HepG2 (cell line): ENCODE data around the gene ZNF554. TPM values are rescaled to one million over a fixed set of nuclear protein-coding genes. Genes with fewer than 3 reads are reported as not detected.

ENCODE experiments used
- BRD4 ChIP-seq: sonication (generic); formaldehyde crosslinking; IDR thresholded peaks from 2 replicates; pipeline ENCODE4 v1.4.0; 2020; ENCODE audit warnings: missing genetic modification reagents
- HES4 ChIP-seq: sonication (generic); formaldehyde crosslinking; IDR thresholded peaks from 2 replicates; pipeline ENCODE4 v1.9.0; 2021; ENCODE audit warnings: mild to moderate bottlenecking, missing genetic modification reagents, borderline replicate concordance
- IRF2 ChIP-seq: IDR thresholded peaks from 2 replicates; pipeline ENCODE4 v1.6.1; 2018; ENCODE audit warnings: missing genetic modification reagents, missing compliant biosample characterization
- ISL2 ChIP-seq: sonication (generic); formaldehyde crosslinking; IDR thresholded peaks from 2 replicates; pipeline ENCODE4 v1.5.0; 2020; ENCODE audit warnings: missing genetic modification reagents
- KLF6 ChIP-seq: IDR thresholded peaks from 2 replicates; pipeline ENCODE4 v1.8.0; 2016; ENCODE audit warnings: missing biosample characterization, missing genetic modification reagents
- MAFK ChIP-seq, 2 experiments: IDR thresholded peaks in 1 of 2; conservative IDR thresholded peaks in 1 of 2; 2 replicates each; pipeline ENCODE4 v1.6.1; 2011; ENCODE audit warnings: improper control_type of control experiment in 2 of 2, low read length in 2 of 2
- NPAS2 ChIP-seq: sonication (generic); formaldehyde crosslinking; IDR thresholded peaks from 2 replicates; pipeline ENCODE4 v1.8.0; 2022; ENCODE audit warnings: mild to moderate bottlenecking, missing genetic modification reagents, borderline replicate concordance
- SIN3B ChIP-seq: fragments of 150-350 bp; IDR thresholded peaks from 2 replicates; pipeline ENCODE4 v1.6.1; 2014; ENCODE audit warnings: low read length
- TSC22D2 ChIP-seq: sonication (generic); formaldehyde crosslinking; IDR thresholded peaks from 2 replicates; pipeline ENCODE4 v1.5.1; 2020; ENCODE audit warnings: missing genetic modification reagents, mild to moderate bottlenecking, borderline replicate concordance
- polyA plus RNA-seq, 8 experiments: library from polyadenylated mRNA; depleted of rRNA in 3 of 8; stranded (reverse) in 7 of 8; unstranded in 1 of 8; fragments of >200 nt; fragmentation: Illumina TruSeq in 4 of 8; extraction: Trizol in 4 of 8; gene quantifications; 2 replicates each; pipeline versions ENCODE4 v1.2.1 to v1.2.3, GENCODE V29; 2011 to 2016; ENCODE audit warnings: low read depth in 4 of 8, missing spikeins in 1 of 8, mixed read lengths in 1 of 8; ENCODE audit not compliant: insufficient read depth in 1 of 8
- total RNA-seq, 5 experiments: library from RNA; depleted of rRNA; stranded (reverse); fragments of >200 nt; fragmentation: Illumina TruSeq; extraction: Trizol; gene quantifications; 2 replicates each; pipeline ENCODE4 v1.2.3, GENCODE V29; 2016; ENCODE audit warnings: low read depth in 1 of 5
- TF ChIP-seq, protein P1 (sequence below), 2 experiments: fragments of 450-650 bp in 1 of 2; sonication (generic) in 1 of 2; formaldehyde crosslinking in 1 of 2; IDR thresholded peaks; 2 replicates each; pipeline versions ENCODE4 v1.6.1 to v1.8.0; 2016 to 2022; ENCODE audit warnings: antibody characterized with exemption in 1 of 2, mild to moderate bottlenecking in 1 of 2, missing genetic modification reagents in 1 of 2
- TF ChIP-seq, protein P2 (sequence below): sonication (generic); formaldehyde crosslinking; IDR thresholded peaks from 2 replicates; pipeline ENCODE4 v1.4.0; 2020; ENCODE audit warnings: missing genetic modification reagents
- TF ChIP-seq, protein P3 (sequence below): IDR thresholded peaks from 2 replicates; pipeline ENCODE4 v1.6.1; 2012; ENCODE audit warnings: low read depth, low read length, improper control_type of control experiment
- TF ChIP-seq, protein P4 (sequence below): sonication (generic); formaldehyde crosslinking; IDR thresholded peaks from 2 replicates; pipeline ENCODE4 v1.4.0; 2020; ENCODE audit warnings: mild to moderate bottlenecking, missing genetic modification reagents

Gene ZNF554
- total and polyA plus RNA-seq, 2 of the 13 experiments (the other 11 are each of a cell fraction or from before 2014, with no cell fraction given): 2.2 to 2.7 TPM

DNA sequence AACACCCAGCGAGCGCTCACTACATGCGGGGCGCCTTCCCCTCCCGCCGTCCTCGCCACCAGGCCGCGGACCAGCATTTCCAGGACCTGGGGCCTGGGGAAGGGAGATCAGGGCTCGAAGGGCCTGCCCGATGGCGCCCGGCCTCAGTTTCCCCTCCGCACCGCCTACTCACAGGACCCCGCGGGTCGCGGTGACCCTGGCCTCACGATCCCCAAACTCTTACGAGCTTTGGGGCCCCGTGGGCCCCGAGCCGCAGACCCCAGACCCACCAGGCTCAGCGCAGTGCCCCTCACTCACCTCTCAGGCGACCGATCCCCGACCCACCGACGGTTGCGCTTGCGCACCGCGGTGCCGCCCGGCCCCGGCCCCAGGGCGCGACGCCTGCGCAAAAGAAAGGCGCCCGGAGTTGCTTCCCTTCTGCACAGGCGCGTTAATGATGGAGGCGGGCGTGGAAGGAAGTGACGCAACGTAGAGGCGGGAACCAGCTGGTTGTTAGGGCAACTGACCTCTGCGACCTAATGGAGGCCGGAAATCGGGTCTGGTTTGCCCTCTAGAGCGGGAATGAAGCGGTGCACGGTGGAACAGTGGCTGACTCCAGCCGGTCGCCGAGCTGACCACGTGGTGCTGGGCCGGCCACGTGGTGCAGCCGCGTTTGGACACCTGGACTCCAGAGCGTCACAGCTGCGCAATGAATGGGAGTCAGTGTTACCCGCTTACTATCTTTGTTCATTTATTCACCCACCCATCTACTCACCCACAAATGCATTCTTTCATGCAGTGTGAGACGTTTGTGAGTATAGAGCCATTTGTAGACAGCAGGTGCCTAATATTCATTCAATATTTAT is 36.5 kb upstream of the ZNF554 start, which contains the start of gene SGTA (continued):
- TF ChIP-seq, protein P1, sequence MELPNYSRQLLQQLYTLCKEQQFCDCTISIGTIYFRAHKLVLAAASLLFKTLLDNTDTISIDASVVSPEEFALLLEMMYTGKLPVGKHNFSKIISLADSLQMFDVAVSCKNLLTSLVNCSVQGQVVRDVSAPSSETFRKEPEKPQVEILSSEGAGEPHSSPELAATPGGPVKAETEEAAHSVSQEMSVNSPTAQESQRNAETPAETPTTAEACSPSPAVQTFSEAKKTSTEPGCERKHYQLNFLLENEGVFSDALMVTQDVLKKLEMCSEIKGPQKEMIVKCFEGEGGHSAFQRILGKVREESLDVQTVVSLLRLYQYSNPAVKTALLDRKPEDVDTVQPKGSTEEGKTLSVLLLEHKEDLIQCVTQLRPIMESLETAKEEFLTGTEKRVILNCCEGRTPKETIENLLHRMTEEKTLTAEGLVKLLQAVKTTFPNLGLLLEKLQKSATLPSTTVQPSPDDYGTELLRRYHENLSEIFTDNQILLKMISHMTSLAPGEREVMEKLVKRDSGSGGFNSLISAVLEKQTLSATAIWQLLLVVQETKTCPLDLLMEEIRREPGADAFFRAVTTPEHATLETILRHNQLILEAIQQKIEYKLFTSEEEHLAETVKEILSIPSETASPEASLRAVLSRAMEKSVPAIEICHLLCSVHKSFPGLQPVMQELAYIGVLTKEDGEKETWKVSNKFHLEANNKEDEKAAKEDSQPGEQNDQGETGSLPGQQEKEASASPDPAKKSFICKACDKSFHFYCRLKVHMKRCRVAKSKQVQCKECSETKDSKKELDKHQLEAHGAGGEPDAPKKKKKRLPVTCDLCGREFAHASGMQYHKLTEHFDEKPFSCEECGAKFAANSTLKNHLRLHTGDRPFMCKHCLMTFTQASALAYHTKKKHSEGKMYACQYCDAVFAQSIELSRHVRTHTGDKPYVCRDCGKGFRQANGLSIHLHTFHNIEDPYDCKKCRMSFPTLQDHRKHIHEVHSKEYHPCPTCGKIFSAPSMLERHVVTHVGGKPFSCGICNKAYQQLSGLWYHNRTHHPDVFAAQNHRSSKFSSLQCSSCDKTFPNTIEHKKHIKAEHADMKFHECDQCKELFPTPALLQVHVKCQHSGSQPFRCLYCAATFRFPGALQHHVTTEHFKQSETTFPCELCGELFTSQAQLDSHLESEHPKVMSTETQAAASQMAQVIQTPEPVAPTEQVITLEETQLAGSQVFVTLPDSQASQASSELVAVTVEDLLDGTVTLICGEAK (IDR thresholded peaks at IDR 0.05): peak; percentile 67
- TF ChIP-seq, protein P1 (CRISPR knock-in tag; IDR thresholded peaks at IDR 0.05): peak; percentile 95
- TF ChIP-seq, protein P2, sequence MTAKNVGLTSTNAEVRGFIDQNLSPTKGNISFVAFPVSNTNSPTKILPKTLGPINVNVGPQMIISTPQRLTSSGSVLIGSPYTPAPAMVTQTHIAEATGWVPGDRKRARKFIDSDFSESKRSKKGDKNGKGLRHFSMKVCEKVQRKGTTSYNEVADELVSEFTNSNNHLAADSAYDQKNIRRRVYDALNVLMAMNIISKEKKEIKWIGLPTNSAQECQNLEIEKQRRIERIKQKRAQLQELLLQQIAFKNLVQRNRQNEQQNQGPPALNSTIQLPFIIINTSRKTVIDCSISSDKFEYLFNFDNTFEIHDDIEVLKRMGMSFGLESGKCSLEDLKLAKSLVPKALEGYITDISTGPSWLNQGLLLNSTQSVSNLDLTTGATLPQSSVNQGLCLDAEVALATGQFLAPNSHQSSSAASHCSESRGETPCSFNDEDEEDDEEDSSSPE (CRISPR knock-in tag): peak; percentile 99
- TF ChIP-seq TSC22D2 (CRISPR knock-in tag) (peak; percentile 85; the same call in 1 of the 2 replicates), HES4 (CRISPR knock-in tag) (peak; percentile 92; the same call in 1 of the 2 replicates), BRD4 (CRISPR knock-in tag) (peak; percentile 76; the same call in 1 of the 2 replicates), IRF2 (CRISPR knock-in tag) (peak; percentile 89), KLF6 (peak; percentile 93), MAFK (conservative IDR thresholded peaks at IDR 0.05 in 1 of 2, IDR thresholded peaks at IDR 0.05 in 1 of 2; ENCODE audit: low read length in 2 of 2) (no peak), NPAS2 (CRISPR knock-in tag) (no peak), ISL2 (CRISPR knock-in tag) (peak; percentile 80), SIN3B (peak; percentile 56; the same call in 1 of the 2 replicates)
- TF ChIP-seq, protein P3, sequence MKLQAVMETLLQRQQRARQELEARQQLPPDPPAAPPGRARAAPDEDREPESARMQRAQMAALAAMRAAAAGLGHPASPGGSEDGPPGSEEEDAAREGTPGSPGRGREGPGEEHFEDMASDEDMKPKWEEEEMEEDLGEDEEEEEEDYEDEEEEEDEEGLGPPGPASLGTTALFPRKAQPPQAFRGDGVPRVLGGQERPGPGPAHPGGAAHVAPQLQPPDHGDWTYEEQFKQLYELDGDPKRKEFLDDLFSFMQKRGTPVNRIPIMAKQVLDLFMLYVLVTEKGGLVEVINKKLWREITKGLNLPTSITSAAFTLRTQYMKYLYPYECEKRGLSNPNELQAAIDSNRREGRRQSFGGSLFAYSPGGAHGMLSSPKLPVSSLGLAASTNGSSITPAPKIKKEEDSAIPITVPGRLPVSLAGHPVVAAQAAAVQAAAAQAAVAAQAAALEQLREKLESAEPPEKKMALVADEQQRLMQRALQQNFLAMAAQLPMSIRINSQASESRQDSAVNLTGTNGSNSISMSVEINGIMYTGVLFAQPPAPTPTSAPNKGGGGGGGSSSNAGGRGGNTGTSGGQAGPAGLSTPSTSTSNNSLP: peak; percentile 54; the same call in 1 of the 2 replicates
- TF ChIP-seq, protein P4, sequence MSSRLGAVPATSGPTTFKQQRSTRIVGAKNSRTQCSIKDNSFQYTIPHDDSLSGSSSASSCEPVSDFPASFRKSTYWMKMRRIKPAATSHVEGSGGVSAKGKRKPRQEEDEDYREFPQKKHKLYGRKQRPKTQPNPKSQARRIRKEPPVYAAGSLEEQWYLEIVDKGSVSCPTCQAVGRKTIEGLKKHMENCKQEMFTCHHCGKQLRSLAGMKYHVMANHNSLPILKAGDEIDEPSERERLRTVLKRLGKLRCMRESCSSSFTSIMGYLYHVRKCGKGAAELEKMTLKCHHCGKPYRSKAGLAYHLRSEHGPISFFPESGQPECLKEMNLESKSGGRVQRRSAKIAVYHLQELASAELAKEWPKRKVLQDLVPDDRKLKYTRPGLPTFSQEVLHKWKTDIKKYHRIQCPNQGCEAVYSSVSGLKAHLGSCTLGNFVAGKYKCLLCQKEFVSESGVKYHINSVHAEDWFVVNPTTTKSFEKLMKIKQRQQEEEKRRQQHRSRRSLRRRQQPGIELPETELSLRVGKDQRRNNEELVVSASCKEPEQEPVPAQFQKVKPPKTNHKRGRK (CRISPR knock-in tag): no peak
